Neuronal stem cell (in vitro differentiated cells): Measurements from ENCODE around the gene KCNQ1.

Experiments
- DNase-seq: peaks from one replicate; pipeline ENCODE4 v3.0.0-alpha.2; 2013; ENCODE audit warnings: low spot score
- H2AFZ ChIP-seq: one replicate; pipeline ENCODE4 v1.6.1; 2013; ENCODE audit warnings: mild to moderate bottlenecking, low read length, inconsistent platforms
- H2AK5ac ChIP-seq: 2 replicates; pipeline ENCODE4 v1.6.1; 2013; ENCODE audit warnings: low read depth, mild to moderate bottlenecking, inconsistent platforms, low read length, moderate library complexity, mixed read lengths
- H2BK120ac ChIP-seq: 2 replicates; pipeline ENCODE4 v1.6.1; 2013; ENCODE audit warnings: low read depth, mild to moderate bottlenecking, inconsistent platforms, low read length, moderate library complexity, mixed read lengths
- H2BK12ac ChIP-seq: one replicate; pipeline ENCODE4 v1.6.1; 2013; ENCODE audit warnings: low read length, inconsistent platforms
- H2BK15ac ChIP-seq: 2 replicates; pipeline ENCODE4 v1.6.1; 2013; ENCODE audit warnings: mild to moderate bottlenecking, low read length, inconsistent platforms, mixed read lengths
- H2BK5ac ChIP-seq: one replicate; pipeline ENCODE4 v1.6.1; 2013; ENCODE audit warnings: inconsistent platforms, mild to moderate bottlenecking, low read length, moderate library complexity
- H3K14ac ChIP-seq: one replicate; pipeline ENCODE4 v1.6.1; 2013; ENCODE audit warnings: low read length, inconsistent platforms
- H3K18ac ChIP-seq: 2 replicates; pipeline ENCODE4 v1.6.1; 2013; ENCODE audit warnings: low read length, inconsistent platforms
- H3K23ac ChIP-seq: 2 replicates; pipeline ENCODE4 v1.6.1; 2013; ENCODE audit warnings: low read depth, mild to moderate bottlenecking, mixed read lengths, low read length, inconsistent platforms; ENCODE audit not compliant: poor library complexity
- H3K27ac ChIP-seq: replicated peaks from 3 replicates; pipeline ENCODE4 v1.5.1; 2013; ENCODE audit warnings: low read length, inconsistent platforms
- H3K27me3 ChIP-seq, 3 experiments: 2 replicates each; pipeline ENCODE4 v1.6.1; 2013; ENCODE audit warnings: low read length in 3 of 3, mild to moderate bottlenecking in 2 of 3, inconsistent platforms in 1 of 3, low read depth in 1 of 3, mixed read lengths in 1 of 3, moderate library complexity in 1 of 3; ENCODE audit not compliant: control insufficient read depth in 3 of 3, insufficient read depth in 3 of 3
- H3K36me3 ChIP-seq, 2 donors: replicated peaks in 1 of 2; 2 replicates each; pipeline ENCODE4 v1.6.1; 2013; ENCODE audit warnings: low read length in 2 of 2; ENCODE audit not compliant: control insufficient read depth in 2 of 2, insufficient read depth in 2 of 2
- H3K4ac ChIP-seq: 2 replicates; pipeline ENCODE4 v1.6.1; 2013; ENCODE audit warnings: inconsistent platforms, mild to moderate bottlenecking, low read length, moderate library complexity
- H3K4me1 ChIP-seq, 2 donors: 1 replicate in 1 of 2; 2 replicates in 1 of 2; pipeline ENCODE4 v1.6.1; 2013; ENCODE audit warnings: low read length in 2 of 2, low read depth in 1 of 2; ENCODE audit not compliant: control insufficient read depth in 2 of 2, insufficient read depth in 1 of 2
- H3K4me2 ChIP-seq: one replicate; pipeline ENCODE4 v1.6.1; 2013; ENCODE audit warnings: mild to moderate bottlenecking, low read length, inconsistent platforms; ENCODE audit not compliant: insufficient read depth, poor library complexity, severe bottlenecking
- H3K4me3 ChIP-seq, 2 donors: 2 replicates each; pipeline ENCODE4 v1.5.1; 2013; ENCODE audit warnings: low read length in 2 of 2, mild to moderate bottlenecking in 2 of 2, inconsistent platforms in 1 of 2, moderate library complexity in 1 of 2
- H3K79me1 ChIP-seq: one replicate; pipeline ENCODE4 v1.6.1; 2013; ENCODE audit warnings: low read depth, mild to moderate bottlenecking, inconsistent platforms, low read length, moderate library complexity
- H3K9ac ChIP-seq: one replicate; pipeline ENCODE4 v1.6.1; 2013; ENCODE audit warnings: mild to moderate bottlenecking, low read depth, low read length, inconsistent platforms; ENCODE audit not compliant: poor library complexity
- H3K9me3 ChIP-seq, 2 donors: replicated peaks in 1 of 2; 2 replicates each; pipeline versions ENCODE3 to v1.6.1; 2013; ENCODE audit warnings: low read length in 2 of 2, mild to moderate bottlenecking in 2 of 2, inconsistent platforms in 1 of 2, low read depth in 1 of 2, mixed read lengths in 1 of 2, moderate library complexity in 1 of 2; ENCODE audit not compliant: control insufficient read depth in 2 of 2, insufficient read depth in 1 of 2
- H4K8ac ChIP-seq: one replicate; pipeline ENCODE4 v1.6.1; 2013; ENCODE audit warnings: low read depth, mild to moderate bottlenecking, inconsistent platforms, low read length, moderate library complexity
- H4K91ac ChIP-seq: one replicate; pipeline ENCODE4 v1.6.1; 2013; ENCODE audit warnings: low read length, low read depth, mild to moderate bottlenecking, inconsistent platforms; ENCODE audit not compliant: poor library complexity
- WGBS, 2 donors: extraction: QIAGEN DNeasy Blood & Tissue Kit; methylation state at CpG; one replicate each; pipeline ENCODE4 v1.1.7; 2013; ENCODE audit warnings: missing lambda C conversion rate in 2 of 2, mixed read lengths in 1 of 2; ENCODE audit not compliant: insufficient read length in 2 of 2, insufficient replicate concordance in 1 of 2; ENCODE audit errors: extremely low coverage in 2 of 2; 5-methylcytosine and 5-hydroxymethylcytosine counted together

Gene KCNQ1

DNA sequence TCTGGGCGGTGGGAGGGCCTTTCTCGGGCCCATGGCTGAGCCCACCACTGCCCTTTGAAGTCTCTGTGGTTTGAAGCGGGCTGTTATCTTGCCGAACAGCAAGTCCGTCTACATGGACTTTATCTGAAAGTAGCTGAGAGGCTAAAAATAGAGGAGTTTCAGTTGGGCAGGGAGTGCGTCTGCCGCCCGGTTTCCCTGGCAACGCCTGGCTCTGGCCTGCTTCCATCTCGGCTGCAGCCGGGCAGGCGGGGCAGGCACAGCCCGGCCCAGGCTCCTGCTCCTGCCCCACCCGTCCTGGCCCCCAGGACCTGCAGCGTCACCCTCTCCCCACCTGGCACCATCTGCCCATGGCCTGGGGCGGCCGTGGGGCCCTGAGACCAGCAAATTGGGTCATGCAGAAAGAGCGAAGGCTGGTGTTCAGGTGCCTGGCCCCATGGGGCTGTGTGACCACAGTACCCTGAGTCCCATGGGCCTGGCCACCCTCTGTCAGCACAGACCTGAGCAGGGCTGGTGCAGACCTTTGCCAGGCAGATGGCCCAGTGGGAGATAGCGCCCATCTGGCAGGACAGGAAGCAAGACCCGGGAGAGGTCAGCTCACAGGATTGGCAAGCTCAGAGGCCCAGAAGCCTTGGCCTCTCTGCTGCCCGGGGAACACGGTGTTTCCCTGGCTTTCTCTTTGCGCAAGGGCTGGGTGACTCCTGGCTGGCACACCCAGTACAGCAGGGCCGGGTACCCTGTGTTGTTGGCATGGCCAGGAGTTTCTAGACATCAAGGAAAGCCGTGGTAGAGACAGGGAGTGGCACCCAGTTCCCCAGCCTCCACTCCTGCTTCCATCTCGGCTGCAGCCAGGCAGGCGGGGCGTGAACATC lies 334.1 kb downstream of the KCNQ1 start:
- Histone ChIP-seq H3K27ac (no peak overlapping the region), H2BK120ac (no peak overlapping the region)
- no CpG with 5 or more reads among the region's 28 CpGs for WGBS, 2 donors

DNA sequence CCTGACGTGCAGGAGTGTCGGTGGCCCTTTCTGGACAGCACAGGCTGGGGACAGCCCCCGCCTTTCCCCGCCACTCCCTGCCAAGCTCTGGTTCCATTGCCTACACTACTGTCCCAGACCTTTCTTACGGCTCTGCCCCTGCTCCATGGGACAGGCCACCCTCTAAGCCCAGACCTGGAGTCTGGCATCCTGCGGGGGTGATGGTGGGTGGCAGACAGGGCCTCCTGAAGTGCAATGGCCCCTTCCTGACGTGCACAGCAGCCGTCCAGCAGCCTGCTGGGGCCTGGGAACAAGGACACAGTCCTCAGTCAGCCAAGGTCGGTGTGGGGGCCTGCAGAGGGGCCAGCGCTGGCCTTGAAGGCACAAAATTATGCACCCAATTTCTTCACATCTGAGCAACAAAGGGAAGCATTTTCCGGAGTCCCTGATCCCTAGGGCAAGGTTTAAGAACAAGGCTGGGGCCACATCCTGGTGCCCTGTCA lies 334.7 kb downstream of the KCNQ1 start:
- Histone ChIP-seq H3K23ac (peak overlapping the region; percentile 81), H3K79me1 (no peaks in the 10 kb centered on the region), H3K4me3 (no peak overlapping the region), H3K9ac (peak overlapping the region; percentile 30), H3K4me2 (no peak overlapping the region), H3K36me3 (no peaks in the 10 kb centered on the region), H2BK120ac (no peak overlapping the region), H3K4me1 (peaks cover 9 to 21% of the 10 kb centered on the region in 2 donors), H3K18ac (peak overlapping the region; percentile 35), H2BK12ac (peak overlapping the region; percentile 77), H3K27ac (no peak overlapping the region), H2AK5ac (peak overlapping the region; percentile 63), H4K91ac (no peak overlapping the region), H2BK15ac (peak overlapping the region; percentile 93), H3K4ac (peak overlapping the region; percentile 44), H3K27me3 (peaks cover 0 to 38% (median 0%) of the 10 kb centered on the region in 3 experiments), H4K8ac (peak overlapping the region; percentile 52), H2AFZ (peak overlapping the region; percentile 88), H3K9me3 (no peaks in the 10 kb centered on the region), H3K14ac (peak overlapping the region; percentile 75), H2BK5ac (no peak overlapping the region)
- no CpG with 5 or more reads among the region's 11 CpGs for WGBS, 2 donors
- no peak for DNase-seq

More for the DNA sequence above, 334.1 kb downstream of the KCNQ1 start:
- Histone ChIP-seq H2AFZ (peak overlapping the region; percentile 88), H2BK5ac (no peak overlapping the region), H3K9ac (peak overlapping the region; percentile 44), H3K4ac (peak overlapping the region; percentile 44), H3K23ac (peak overlapping the region; percentile 81), H3K4me1 (peaks cover 9 to 21% of the 10 kb centered on the region in 2 donors), H3K9me3 (no peaks in the 10 kb centered on the region), H4K91ac (no peak overlapping the region), H3K18ac (peak overlapping the region; percentile 6), H4K8ac (peak overlapping the region; percentile 52), H3K79me1 (no peaks in the 10 kb centered on the region), H3K4me2 (no peak overlapping the region), H2AK5ac (peak overlapping the region; percentile 89), H3K36me3 (no peaks in the 10 kb centered on the region), H3K4me3 (no peak overlapping the region), H2BK12ac (peak overlapping the region; percentile 77), H3K14ac (peak overlapping the region; percentile 90), H2BK15ac (peak overlapping the region; percentile 93), H3K27me3 (peaks cover 0 to 43% (median 0%) of the 10 kb centered on the region in 3 experiments)
- no peak for DNase-seq

DNA sequence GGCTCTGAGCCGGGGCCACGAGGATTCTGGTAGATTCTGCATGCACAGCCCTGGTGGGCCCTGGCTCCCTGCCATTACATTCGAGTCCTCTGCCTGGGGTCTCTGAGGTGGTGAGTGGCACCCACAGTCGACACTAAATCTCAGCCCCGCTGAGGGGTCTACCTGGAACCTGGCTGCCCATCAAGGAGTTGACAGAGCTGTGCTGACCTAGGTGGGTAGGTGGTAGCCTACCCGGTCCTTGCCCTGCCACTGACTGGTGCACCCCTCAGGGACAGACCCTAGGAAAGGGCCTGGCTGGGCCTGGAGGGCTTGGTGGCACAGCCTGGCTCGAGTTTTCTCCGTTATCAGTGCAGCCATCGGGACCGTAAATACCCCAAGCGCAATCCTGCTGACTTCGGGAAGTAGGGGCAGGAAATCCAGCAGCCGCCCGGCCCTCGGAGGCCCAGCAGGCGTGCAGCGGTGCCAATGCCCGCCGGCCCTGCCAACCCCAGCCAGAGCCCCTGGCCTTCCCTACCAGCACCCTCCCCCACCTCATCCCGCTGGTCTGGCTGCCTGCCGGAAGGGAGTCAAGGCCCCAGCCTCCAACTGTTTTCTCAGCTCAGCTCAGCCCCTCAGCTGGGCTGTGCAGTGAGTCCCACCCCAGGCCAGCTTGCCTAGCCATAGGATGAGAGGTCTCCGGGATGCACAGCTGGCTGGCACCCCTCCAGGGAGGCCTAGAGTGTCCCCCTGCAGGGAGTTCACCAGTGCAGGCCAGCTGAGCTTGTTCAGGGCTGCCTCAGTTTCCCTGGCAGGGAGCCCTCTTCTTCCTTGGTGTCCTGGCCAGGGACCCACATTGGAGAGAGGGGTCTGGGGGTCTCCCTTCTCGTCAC lies 335.4 kb downstream of the KCNQ1 start:
- no peak overlapping the region for H2BK5ac ChIP-seq
- peak overlapping the region; percentile 84 for H3K18ac ChIP-seq
- H3K23ac ChIP-seq = no peak overlapping the region
- no peak overlapping the region for H2BK120ac ChIP-seq
- no CpG with 5 or more reads among the region's 23 CpGs for WGBS, 2 donors
- H3K4me3 ChIP-seq = no peak overlapping the region
- no peaks in the 10 kb centered on the region for H3K9me3 ChIP-seq
- no peak overlapping the region for H2BK12ac ChIP-seq
- no peak overlapping the region for H3K9ac ChIP-seq
- no peak overlapping the region for H3K4me2 ChIP-seq
- no peaks in the 10 kb centered on the region for H3K79me1 ChIP-seq
- H2AK5ac ChIP-seq = peak overlapping the region; percentile 69
- H3K14ac ChIP-seq = peak overlapping the region; percentile 12
- no peak overlapping the region for H3K27ac ChIP-seq
- H3K27me3 ChIP-seq = peaks cover 0 to 34% (median 0%) of the 10 kb centered on the region in 3 experiments
- no peaks in the 10 kb centered on the region for H3K36me3 ChIP-seq
- H3K4me1 ChIP-seq = peaks cover 9 to 21% of the 10 kb centered on the region in 2 donors
- H3K4ac ChIP-seq = no peak overlapping the region
- H4K8ac ChIP-seq = no peak overlapping the region
- H4K91ac ChIP-seq = no peak overlapping the region
- no peak for DNase-seq
- peak overlapping the region; percentile 88 for H2AFZ ChIP-seq
- H2BK15ac ChIP-seq = peak overlapping the region; percentile 23
